Activated CD4-positive, alpha-beta T cell treated with anti-CD3 and anti-CD28 coated beads for 48 hours (primary cell): ENCODE data around the gene RAPGEF3.

Experiments
- DNase-seq: peaks from one replicate; pipeline ENCODE4 v3.0.0-alpha.2; 2020

The RAPGEF3 gene

DNA sequence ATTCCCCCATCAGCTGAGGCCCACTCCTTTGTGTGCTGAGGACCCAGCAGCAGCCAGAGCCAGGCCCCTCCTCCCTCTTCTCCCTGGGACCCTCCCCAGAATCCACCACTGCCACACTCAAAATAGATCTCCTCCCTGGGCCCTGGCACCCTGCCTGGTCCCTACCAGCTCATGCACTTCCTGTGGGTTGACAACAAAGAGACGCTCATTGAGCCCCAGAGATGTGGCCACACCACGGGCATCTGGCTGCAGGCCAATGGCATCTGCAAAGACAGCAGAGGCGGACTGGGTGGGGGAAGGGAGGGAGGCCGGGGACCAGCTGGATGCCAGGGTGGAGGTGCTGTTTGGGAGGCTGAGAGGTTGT, 17.4 kb downstream of the RAPGEF3 start:
- DNase-seq, result peak; percentile 65

DNA sequence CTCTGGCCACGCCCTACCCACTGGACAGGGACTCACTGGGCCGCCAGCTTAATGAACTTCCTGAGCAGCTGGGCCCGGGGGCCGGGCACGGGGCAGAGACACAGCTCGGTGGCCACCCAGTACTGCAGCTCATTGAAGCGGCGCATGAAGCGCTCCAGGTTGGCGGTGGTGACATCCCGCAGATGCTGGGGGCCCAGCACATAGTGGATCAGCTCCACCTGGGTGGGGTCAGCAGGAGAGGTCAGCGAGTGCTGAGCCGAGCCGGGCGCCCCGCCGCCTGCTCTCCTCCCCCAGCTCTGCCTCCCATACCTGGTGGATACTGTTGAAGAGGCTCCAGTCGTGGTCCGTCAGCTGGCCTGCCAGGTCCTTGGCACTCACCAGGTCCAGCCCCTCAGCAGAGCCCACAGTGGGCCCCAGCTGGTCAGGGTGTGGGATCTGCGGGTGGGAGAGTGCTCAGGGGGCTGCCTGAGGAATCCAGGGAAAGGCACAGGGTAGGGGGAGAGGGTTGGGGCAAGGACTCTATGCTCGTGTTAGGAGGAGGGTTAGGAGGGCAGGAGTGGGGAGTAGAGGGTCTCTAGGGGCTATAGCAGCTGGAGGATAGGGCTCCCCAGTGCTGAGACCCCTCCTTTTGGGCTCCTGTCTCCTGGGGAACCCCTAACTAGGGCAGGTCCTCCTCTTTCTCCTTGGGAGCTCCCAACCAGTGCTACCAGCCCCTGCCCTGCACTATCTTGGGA, 17.9 kb downstream of the RAPGEF3 start:
- no peak for DNase-seq

DNA sequence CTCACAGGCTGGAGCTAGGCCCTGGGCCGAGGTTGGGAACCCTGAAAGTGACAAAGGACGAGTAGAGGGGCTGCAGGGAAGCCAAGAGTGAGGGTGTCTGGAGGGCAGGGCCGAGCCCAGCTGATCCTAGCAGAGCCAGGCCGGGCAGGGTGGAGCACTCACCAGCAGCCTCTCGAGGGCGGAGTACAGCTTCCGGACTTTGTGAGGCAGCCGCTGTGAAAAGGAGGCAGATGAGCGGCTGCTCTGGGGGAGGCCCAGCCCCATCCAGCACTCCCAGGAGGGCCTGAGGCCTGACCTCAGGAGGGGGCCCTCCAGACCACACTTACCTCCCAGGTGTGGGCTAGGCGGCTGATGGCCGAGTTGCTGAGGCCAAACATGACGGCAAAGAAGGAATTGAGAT, 18.7 kb downstream of the RAPGEF3 start:
- DNase-seq, result no peak

DNA sequence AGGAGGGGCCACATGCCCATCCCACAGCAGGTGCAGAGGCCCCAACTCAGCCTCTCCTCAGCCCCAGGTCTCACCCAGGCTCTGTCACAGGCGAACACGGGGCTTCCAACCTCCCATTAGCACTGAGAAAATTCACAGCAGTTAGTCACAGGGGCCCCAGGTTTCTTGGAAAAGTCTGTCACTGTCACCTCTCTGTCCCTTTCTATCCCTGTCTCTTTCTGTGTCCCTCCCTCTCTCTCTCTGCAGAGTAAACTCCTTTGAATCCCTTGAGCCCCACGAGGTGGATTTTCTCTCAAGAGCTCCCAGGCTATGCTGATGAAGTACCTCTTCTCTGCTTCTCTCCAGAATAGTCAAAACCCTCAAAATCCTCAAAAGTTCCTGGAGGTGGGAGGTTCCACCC, 19.4 kb downstream of the RAPGEF3 start:
- DNase-seq, result no peak

DNA sequence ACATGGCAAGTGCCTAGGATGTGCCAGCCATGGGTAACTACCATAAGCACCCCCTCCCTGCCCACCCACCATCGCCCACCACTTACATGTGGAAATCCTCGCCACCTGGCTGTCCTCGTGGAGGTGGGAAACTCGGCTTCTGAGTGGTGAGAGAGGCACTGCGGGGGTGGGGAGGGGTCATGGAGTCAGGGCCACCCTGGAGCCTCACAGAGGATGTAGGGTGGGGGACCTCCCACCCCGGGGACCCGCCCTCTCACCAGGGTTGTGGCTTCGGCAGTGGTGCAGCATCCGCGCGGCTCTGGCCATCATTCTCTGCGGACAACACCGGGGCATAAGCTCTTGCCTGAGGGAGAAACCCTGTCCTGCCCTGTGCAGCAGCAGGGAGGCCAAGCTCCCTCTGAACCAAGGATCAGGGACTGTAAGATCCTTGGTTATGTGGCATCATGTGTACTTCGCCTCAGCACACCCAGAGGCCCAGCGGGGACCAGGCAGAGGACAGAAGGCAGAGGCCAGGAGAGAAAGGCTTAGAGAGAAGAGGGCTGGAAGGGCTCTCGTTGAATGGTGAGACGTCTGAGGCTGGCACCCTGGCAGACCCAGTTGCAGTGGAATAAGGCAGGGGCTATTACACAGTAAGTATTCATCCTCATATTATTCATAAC, 20.6 kb downstream of the RAPGEF3 start:
- no peak for DNase-seq

DNA sequence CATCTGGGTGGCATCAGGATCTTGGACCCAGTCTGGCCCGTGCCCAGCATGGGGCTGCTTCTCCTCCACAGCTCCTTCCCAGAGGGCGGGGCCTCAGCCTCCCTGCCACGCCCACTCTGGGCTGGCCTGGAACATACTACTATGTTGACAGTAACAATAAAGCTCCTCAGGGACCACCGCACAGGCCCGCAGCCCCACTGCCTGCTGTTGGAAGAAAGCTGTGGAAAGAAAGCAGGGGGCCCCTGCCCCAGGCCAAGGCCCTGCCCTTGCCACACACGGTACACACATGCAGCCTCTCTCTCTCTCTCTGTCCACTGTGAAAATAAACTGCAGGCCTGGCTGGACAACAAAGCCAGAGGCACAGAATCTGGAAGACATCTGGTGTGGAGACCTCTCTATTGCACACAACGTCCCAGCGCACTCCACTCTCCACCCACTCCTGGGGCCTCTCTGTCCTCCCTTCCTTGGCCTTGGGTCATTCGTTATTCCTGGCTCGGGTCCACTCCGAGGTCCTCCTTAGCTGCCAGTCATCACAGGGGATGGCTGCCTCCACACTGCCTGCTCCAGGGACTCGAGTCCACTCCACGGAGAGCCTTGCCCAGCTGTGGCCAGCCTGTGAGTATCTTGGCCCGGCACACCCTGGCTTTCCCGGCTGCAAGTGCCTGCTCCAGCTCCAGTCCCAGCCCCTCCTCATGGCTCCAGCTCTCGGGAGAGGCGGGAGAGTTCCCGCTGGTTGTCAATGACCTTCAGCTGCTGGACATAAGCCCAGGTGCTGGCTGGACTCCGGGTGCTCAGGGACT, 21.6 kb downstream of the RAPGEF3 start:
- no peak for DNase-seq

DNA sequence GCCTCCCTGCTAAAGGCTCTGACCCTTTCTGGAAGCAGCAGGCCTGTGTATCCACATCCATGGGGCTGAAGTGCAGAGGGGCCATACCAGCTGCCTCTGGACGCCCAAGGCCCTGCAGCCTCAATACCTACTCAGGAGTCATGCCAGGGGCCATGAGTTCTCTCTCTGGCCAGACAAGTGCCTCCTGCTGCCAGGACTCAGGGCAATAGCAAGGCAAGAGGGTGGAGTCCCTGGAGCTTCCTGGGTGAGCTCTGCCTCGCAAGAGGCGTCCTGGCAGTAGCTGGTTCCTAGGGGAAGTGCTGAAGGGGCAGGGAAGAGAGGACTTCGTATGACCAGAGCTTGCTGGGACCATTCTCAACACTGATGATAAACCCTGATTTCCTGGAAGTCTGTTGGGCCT, 22.5 kb downstream of the RAPGEF3 start:
- no peak for DNase-seq

DNA sequence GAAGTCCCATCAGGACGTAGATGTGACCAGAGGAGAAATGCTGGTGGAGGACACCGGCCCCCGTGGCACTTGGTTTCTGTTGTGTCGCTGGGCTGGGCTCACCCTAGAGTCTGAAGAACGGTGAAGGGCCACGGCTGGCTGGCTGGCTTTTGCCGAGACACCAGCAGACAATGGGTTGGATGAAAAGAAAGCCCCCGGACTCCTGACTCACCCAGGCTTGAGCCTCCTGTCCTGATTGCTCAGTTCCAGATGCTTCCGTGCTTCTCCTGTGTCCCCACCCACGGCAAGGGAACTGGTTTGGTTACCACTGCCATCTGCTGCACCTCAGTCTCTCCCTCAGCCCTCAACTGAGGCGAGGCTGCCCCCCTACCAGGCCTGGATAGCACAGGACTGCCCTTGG, 23.0 kb downstream of the RAPGEF3 start:
- no peak for DNase-seq

DNA sequence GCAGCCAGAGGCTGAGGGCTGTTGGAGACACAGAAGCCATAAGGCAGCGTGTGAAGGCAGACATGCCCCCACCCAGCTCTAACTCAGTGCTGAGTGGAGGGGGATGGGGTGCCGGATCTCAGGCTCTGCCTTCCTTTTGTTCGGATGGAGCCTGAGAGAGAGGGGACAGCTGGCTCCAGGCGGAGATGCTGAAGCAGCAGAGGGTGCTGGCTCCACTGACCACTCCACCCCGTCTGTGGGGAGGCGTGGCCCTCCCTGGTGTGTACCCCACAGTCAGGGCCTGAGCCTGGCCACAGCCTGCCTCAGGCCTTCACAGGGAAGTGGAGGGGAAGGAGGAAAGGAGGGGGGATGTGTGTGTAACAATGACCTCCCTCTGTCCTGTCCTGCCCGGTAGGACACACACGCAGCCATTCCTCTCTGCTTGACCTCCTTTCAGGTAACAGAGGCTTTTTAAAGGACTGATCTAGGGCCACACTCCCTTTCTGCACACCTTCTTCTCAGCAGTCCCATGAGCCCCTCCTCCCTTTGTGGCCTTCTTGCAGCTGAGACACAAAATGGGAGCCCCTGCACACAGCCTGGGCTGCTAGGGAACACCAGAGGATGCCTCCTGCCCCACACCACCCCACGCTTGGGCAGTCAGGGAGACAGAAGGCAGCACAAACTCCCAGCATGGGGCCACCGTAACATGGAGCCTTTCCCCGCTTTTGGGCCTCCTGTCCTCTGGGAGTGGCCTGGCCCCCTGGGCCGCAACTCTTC, 23.8 kb downstream of the RAPGEF3 start:
- no peak for DNase-seq

DNA sequence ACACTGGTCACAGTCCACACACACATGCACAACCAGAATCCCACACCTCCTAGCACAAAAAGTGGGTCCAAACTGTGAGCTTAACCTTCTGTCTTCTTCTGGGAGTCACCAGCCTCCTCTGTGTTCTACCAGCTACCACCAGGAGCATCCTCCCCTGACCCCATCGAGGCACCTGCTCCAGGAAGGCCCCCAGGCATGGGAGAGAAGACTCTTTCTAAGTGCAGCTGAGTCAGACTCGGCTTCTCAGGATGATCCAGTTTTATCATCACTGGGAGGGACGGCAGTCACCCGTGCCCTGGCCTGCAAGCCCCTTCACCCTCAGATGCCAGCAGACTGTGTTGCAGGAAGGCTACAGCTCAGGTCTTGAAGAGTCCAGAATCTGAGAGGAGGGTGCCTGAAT, 25.5 kb downstream of the RAPGEF3 start:
- no peak for DNase-seq

DNA sequence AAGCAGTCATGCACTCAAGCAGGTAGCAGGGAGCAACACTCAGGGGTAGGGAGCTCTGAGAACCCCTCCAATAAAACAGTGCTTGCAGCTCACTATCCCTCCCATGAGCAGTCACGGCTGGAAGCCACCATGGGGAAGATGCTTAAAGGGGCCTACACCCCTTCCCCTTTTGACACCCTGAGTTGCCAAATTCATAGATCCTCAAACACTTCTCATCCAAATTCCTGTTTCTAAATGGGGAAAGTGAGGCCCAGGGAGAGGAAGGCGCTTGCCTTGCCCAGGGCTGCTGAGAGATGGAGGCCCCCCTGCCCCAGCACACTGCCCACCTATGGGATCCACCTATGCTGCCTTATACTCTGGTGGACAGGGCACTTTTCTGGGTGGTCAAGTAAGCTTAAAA, 26.2 kb downstream of the RAPGEF3 start:
- DNase-seq, result no peak

DNA sequence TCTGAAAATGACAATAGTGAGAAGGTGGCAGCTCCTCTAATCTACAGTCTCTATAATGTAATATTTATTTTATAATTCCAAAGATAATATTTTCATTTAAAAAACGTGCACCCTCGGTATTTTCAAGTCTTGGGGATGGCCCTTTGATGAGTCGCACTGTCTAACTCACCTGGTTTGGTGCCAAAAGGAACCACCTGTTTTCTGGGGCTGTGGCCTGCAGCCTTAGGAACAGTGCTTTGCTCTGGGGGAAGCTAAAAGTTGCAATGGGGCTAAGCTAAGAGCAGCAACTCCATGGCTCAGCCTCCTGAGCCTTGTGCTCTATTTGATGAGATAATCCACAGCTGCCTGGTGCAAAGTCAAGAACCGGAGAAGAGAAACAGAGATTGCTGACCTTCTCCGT, 27.0 kb downstream of the RAPGEF3 start:
- no peak for DNase-seq

DNA sequence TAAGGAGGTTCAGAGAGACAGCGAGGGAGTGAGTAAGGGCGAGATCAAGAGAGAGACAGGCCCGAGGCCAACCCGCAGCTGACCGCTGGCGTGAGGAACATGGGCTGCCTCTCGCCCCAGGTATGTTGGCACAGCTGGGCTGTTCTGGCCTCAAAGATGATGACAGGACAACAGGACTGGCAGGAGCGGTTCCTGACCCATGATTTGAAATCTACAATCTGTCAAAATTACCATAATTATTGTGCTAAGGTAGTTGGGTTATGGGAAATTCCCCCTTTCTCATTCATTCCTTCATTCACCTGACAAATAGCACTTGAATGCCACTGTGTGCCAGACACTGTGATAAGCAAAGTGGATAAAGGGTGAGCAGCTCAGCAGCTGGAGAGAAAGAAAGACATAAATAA, 28.3 kb downstream of the RAPGEF3 start:
- DNase-seq, result no peak

DNA sequence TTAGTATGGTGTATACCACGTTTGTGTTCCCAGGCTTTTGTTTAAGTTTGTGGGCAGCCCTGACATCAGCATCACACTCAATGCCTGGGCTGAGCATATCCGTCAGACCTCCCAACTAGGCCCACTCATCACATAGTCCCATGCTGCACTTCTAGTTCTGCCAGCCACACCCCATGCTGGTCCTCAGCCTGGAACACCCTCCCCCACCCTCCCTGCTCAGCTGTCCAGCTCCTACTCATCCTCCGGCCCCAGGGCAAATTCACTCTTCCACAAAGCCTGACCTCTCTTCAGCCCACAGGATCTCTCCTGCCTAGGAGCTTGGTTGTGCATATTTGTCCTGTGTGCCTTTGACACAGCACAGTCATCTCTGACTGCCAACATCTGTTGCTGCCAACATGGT, 29.4 kb downstream of the RAPGEF3 start:
- DNase-seq, result no peak

DNA sequence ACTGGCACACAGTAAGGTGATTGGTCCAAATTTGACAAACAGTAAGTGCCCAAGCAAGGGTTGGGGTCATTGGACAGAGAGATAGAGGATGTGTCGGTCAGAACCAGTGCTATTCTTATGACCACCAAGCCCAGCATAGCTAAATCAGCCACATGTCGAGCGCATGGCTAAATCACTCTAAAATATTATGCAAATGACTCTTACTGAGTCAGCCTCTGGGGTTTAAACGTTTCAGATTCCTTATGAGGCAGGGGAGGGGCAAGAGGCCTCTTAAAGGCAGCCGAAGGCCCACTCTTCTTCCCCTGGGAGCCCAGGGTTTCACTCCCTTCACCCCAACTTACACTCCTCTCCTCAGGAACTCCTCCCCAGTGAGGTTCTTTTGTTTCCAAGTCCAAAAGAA, 32.8 kb downstream of the RAPGEF3 start:
- DNase-seq, result no peak

DNA sequence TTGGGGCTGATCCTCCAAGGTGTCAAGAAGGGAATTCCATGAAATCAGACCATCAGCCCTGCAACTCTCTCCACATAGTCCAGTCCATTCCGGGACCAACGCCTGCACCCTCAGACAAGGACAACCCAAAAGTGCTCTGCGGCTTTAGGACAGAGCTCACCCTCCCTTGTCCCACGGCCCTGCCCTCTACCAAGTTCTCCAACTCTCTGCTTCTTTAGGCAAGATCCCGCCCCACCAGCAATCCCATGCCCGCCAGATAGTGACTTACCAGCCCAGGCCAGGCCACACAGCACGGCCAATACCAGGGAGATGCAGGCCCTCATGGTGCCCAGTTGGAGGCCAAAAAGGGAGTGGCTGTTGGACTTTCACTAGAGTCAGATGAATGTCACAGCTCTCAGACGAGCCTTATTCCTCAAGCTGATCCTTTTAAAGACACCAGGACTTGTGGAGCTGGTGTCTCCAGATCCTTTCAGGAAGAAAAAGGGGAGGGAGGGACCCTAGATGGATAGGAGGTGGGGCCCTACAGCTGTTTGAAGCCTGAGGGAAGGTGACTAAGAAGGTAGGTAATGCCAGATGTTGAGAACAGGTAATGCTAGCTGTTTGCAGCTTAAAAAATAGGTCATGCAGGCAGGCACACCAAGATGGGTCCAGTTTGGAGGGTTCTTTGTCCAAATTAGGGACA, 33.4 kb downstream of the RAPGEF3 start, which contains the start of gene ENDOU:
ENDOU (minus strand) TSS at position 400 of the 682 bp plus-strand sequence; CDS start at position 323, 77 bp downstream.
- no peak for DNase-seq

DNA sequence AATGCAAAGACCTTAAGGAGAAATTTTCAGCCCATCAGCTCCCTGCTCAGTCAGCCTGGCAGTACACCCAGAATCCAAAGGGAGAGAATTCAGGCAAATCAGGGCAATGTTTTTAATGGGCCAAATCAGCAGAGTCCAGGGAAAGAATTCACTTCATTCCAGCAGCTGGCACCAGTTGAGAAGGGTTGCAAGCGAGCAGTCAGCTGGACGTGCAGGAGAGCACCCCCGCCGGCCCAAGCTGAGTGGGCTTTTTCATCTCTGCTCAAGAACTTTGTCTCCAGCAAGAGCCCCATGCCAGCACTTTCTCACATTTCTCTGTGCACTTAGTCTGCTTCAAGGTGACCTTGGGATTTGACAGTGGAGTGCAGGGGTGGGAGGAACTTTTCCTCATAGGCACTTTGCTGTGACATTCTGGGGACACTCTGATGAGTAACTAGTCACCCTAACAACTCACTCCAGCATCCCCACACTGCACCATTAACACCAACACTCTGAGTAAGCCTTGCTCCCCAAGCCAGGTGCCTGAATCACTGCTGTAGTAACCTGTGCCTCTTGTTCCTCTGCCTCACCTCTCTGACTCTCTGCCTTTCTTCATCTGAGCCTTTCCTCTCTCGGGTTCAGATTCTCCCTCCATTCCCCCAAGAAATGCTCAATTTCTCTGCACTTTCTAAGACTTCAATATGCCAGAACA, 35.6 kb downstream of the RAPGEF3 start:
- DNase-seq, result no peak

DNA sequence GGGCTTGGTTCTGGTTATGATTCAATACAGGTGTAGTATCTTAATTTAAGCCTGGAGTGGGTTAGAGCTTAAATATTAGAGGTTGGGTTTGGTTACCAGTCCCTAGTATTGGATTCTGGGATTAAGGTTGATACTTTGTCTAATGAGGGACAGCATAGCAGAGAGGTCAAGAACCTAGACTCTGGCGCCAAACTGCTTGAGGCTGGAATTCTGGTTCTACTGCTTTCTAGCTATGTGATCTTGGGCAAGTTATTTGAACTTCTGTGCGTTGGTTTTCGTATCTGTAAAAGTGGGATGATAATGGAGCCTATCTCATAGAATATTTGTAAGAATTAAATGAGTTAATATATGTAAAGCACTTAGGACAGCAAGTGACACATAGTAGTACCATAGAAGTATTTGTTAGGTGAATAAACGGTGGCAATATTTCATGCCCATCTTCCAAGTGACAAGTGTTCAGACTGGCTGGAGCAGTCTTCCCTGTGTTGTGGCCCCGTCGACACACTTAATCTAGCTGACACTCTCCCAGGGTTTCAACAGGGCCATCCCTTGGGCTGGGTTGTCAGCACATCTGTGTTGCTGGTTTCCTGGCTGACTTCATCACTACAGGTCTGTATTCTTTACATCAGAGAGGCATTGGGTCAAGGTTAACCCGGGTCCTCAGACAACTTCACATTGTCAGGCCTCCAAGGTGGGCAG, 36.4 kb downstream of the RAPGEF3 start:
- no peak for DNase-seq

DNA sequence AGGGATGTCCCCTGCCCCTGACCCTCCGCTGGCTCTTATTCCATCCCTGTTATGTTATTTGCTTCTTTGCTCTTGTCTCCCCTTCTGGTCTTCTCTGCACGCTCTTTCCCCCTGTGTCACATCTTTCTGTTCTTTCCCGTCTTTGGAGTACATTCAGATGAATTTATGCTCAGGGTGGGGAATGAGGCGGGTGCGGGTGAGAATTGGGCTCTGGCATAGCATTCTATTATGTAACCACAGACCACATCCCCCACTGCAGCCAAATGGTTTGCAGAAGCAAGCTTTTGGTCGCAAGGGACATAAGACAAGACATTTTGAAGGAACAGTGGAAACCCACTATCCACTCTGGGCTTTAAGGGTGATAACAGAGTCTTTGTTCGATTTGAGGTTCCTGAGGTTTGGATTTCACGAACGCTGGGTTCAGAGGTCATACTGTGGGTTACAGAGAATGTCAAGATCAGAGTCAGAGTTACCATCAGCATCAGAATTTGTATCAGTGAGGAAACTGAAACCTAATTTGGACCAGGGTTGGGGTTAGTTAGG, 37.2 kb downstream of the RAPGEF3 start:
- no peak for DNase-seq

DNA sequence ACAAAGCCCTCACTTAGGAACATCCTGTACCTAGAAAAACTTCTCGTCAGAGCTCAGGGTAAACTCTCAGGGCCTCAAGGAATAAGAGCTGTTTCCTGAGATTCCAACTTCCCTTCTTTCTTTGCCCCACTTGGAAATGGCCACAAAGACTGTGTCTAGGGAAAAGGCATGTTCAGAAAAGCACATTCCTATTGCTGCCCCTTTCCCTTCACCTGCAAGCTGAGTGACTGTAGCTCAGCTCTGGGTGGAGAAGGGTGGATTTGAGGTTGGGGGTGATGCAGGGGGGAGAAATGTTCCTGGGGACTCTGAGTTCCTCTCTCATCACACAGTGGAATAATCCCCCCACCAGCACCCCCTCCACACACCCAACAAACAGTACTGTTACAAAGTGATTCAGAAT, 40.1 kb downstream of the RAPGEF3 start:
- no peak for DNase-seq
